SK-N-MC (cell line): Measurements from ENCODE around the gene RUFY4.
A peak's percentile ranks its signal among the peaks of the same experiment; 100 is the strongest.
"Not testable (repeated sequence)": the region's sequence is repeated elsewhere in the genome, so short reads cannot be mapped to it uniquely, and the experiment has no call there.

Source experiments
- DNase-seq: peaks from one replicate; pipeline ENCODE4 v3.0.0-alpha.2; 2011; ENCODE audit warnings: low read depth, low spot score
- H3K27ac ChIP-seq: fragments of 200-600 bp; sonication (generic); 2 replicates; pipeline ENCODE4 v1.5.1; 2016; ENCODE audit warnings: mixed run types
- H3K36me3 ChIP-seq: fragments of 200-600 bp; sonication (generic); 2 replicates; pipeline ENCODE4 v1.6.1; 2017; ENCODE audit warnings: antibody characterized with exemption, low read length, mixed read lengths; ENCODE audit not compliant: insufficient read depth
- H3K4me3 ChIP-seq: fragments of 200-600 bp; sonication (generic); 2 replicates; pipeline ENCODE4 v1.5.1; 2016
- H3K9ac ChIP-seq: fragments of 200-600 bp; sonication (generic); 2 replicates; pipeline ENCODE4 v1.8.0; 2017; ENCODE audit warnings: mixed run types, mixed read lengths; ENCODE audit not compliant: insufficient read length
- H3K9me3 ChIP-seq: fragments of 200-600 bp; sonication (generic); 2 replicates; pipeline ENCODE4 v1.6.1; 2017; ENCODE audit warnings: low read depth, mild to moderate bottlenecking, antibody characterized with exemption, low read length, moderate library complexity, mixed read lengths
- EZH2 ChIP-seq: fragments of 200-600 bp; sonication (generic); IDR thresholded peaks from one replicate; pipeline ENCODE4 v1.6.1; 2017; ENCODE audit warnings: antibody characterized with exemption
- FOXP2 ChIP-seq: optimal IDR thresholded peaks from 2 replicates; pipeline ENCODE3; 2011; ENCODE audit warnings: mild to moderate bottlenecking, moderate library complexity; ENCODE audit not compliant: insufficient read depth; ENCODE audit errors: extremely low read length, control extremely low read depth
- POLR2AphosphoS5 ChIP-seq: IDR thresholded peaks from 2 replicates; pipeline ENCODE4 v1.6.1; 2012; ENCODE audit warnings: mild to moderate bottlenecking, low read depth, low read length, borderline replicate concordance

RUFY4 gene

GRCh38 chr2:218030409-218031195, 38.5 kb upstream of the RUFY4 start:
- H3K27ac ChIP-seq, result no peak overlapping the region; the same call in 1 of the 2 replicates
- no peaks in the 10 kb centered on the region for H3K36me3 ChIP-seq
- no peak for DNase-seq
- TF ChIP-seq EZH2 (no peak), POLR2AphosphoS5 (no peak), FOXP2 (no peak)
- no peaks in the 10 kb centered on the region for H3K9me3 ChIP-seq
- H3K4me3 ChIP-seq, result no peak overlapping the region
- no peak overlapping the region for H3K9ac ChIP-seq

- no peak overlapping the region for H3K4me3 ChIP-seq
- DNase-seq, result no peak
- TF ChIP-seq EZH2, result no peak
- TF ChIP-seq FOXP2, result no peak
- TF ChIP-seq POLR2AphosphoS5, result no peak
- no peaks in the 10 kb centered on the region for H3K36me3 ChIP-seq
- no peaks in the 10 kb centered on the region for H3K9me3 ChIP-seq
- peak overlapping the region; percentile 35; the same call in 1 of the 2 replicates for H3K27ac ChIP-seq
- peak overlapping the region; percentile 59 for H3K9ac ChIP-seq
Measured at GRCh38 chr2:218031261-218031660, 37.8 kb upstream of the RUFY4 start.

GRCh38 chr2:218031771-218032257, 37.2 kb upstream of the RUFY4 start:
- no peak for DNase-seq
- Histone ChIP-seq H3K9ac (peak overlapping the region; percentile 59), H3K9me3 (no peaks in the 10 kb centered on the region), H3K27ac (peak overlapping the region; percentile 55; the same call in 1 of the 2 replicates), H3K4me3 (no peak overlapping the region), H3K36me3 (no peaks in the 10 kb centered on the region)
- TF ChIP-seq POLR2AphosphoS5, result no peak
- TF ChIP-seq FOXP2, result no peak
- TF ChIP-seq EZH2, result no peak

- no peak for DNase-seq
- TF ChIP-seq POLR2AphosphoS5 (no peak), EZH2 (no peak), FOXP2 (no peak)
- Histone ChIP-seq H3K36me3 (no peaks in the 10 kb centered on the region), H3K4me3 (no peak overlapping the region), H3K9me3 (no peaks in the 10 kb centered on the region), H3K9ac (no peak overlapping the region), H3K27ac (no peak overlapping the region; the same call in 1 of the 2 replicates)
Measured at GRCh38 chr2:218032336-218033171, 36.5 kb upstream of the RUFY4 start.

GRCh38 chr2:218033208-218033589, 35.9 kb upstream of the RUFY4 start:
- Histone ChIP-seq H3K27ac (no peak overlapping the region), H3K9ac (no peak overlapping the region), H3K9me3 (no peaks in the 10 kb centered on the region), H3K36me3 (no peaks in the 10 kb centered on the region), H3K4me3 (no peak overlapping the region)
- no peak for DNase-seq
- TF ChIP-seq POLR2AphosphoS5 (no peak), EZH2 (no peak)

GRCh38 chr2:218033590-218034496, 35.2 kb upstream of the RUFY4 start:
- no peaks in the 10 kb centered on the region for H3K9me3 ChIP-seq
- no peaks in the 10 kb centered on the region for H3K36me3 ChIP-seq
- no peak for DNase-seq
- TF ChIP-seq EZH2 (no peak), FOXP2 (no peak), POLR2AphosphoS5 (no peak)
- H3K27ac ChIP-seq, result no peak overlapping the region
- no peak overlapping the region for H3K9ac ChIP-seq
- H3K4me3 ChIP-seq, result no peak overlapping the region

GRCh38 chr2:218034497-218035213, 34.4 kb upstream of the RUFY4 start:
- not testable (repeated sequence) for H3K4me3 ChIP-seq, H3K36me3 ChIP-seq, H3K9me3 ChIP-seq, H3K9ac ChIP-seq, DNase-seq, H3K27ac ChIP-seq
